HepG2 (cell line): ENCODE data around the gene WIPF2. TPM values are rescaled to one million over a fixed set of nuclear protein-coding genes. Genes with fewer than 3 reads are reported as not detected.

Experiments used
- ASH2L ChIP-seq: fragments of 300-600, 200-600 bp; sonication (generic); IDR thresholded peaks from 2 replicates; pipeline ENCODE4 v1.7.0; 2017; ENCODE audit warnings: low read depth, mild to moderate bottlenecking, moderate library complexity, mixed read lengths, low read length; ENCODE audit not compliant: insufficient read length
- CEBPB ChIP-seq: IDR thresholded peaks from 2 replicates; pipeline ENCODE4 v1.6.1; 2011; ENCODE audit warnings: low read depth, low read length, improper control_type of control experiment, borderline replicate concordance
- CEBPG ChIP-seq: IDR thresholded peaks from 2 replicates; pipeline ENCODE4 v1.6.1; 2016
- GLI4 ChIP-seq: sonication (generic); formaldehyde crosslinking; IDR thresholded peaks from 2 replicates; pipeline ENCODE4 v1.5.1; 2020; ENCODE audit warnings: missing genetic modification reagents, mild to moderate bottlenecking, moderate library complexity, borderline replicate concordance
- GLMP ChIP-seq: sonication (generic); formaldehyde crosslinking; IDR thresholded peaks from 2 replicates; pipeline ENCODE4 v1.9.0; 2021; ENCODE audit warnings: missing genetic modification reagents, mild to moderate bottlenecking, borderline replicate concordance
- GZF1 ChIP-seq: sonication (generic); formaldehyde crosslinking; IDR thresholded peaks from 2 replicates; pipeline ENCODE4 v1.5.1; 2020; ENCODE audit warnings: mild to moderate bottlenecking, missing genetic modification reagents
- MED8 ChIP-seq: sonication (generic); formaldehyde crosslinking; IDR thresholded peaks from 2 replicates; pipeline ENCODE4 v1.8.1; 2023; ENCODE audit warnings: mild to moderate bottlenecking, missing genetic modification reagents; ENCODE audit not compliant: insufficient replicate concordance
- RAD21 ChIP-seq: fragments of 450-650 bp; formaldehyde crosslinking; IDR thresholded peaks from 2 replicates; pipeline ENCODE4 v1.5.0; 2020; ENCODE audit warnings: mild to moderate bottlenecking
- SIN3A ChIP-seq: IDR thresholded peaks from 2 replicates; pipeline ENCODE4 v1.6.1; 2011; ENCODE audit warnings: low read depth, mild to moderate bottlenecking, control low read depth, low read length, borderline replicate concordance
- STAG1 ChIP-seq: sonication (generic); formaldehyde crosslinking; IDR thresholded peaks from 2 replicates; pipeline ENCODE4 v1.4.0; 2020; ENCODE audit warnings: missing genetic modification reagents
- TARDBP ChIP-seq: sonication (generic); formaldehyde crosslinking; IDR thresholded peaks from 2 replicates; pipeline ENCODE4 v1.8.0; 2022; ENCODE audit warnings: mild to moderate bottlenecking, missing genetic modification reagents
- ZGPAT ChIP-seq: IDR thresholded peaks from 2 replicates; pipeline ENCODE4 v1.6.1; 2016; ENCODE audit warnings: mild to moderate bottlenecking
- ZNF12 ChIP-seq: sonication (generic); formaldehyde crosslinking; IDR thresholded peaks from 2 replicates; pipeline ENCODE4 v1.5.0; 2020; ENCODE audit warnings: missing genetic modification reagents
- ZNF318 ChIP-seq: sonication (generic); formaldehyde crosslinking; IDR thresholded peaks from 2 replicates; pipeline ENCODE4 v1.4.0; 2020; ENCODE audit warnings: mild to moderate bottlenecking, missing genetic modification reagents
- ZNF564 ChIP-seq: sonication (generic); formaldehyde crosslinking; IDR thresholded peaks from 2 replicates; pipeline ENCODE4 v1.8.1; 2023; ENCODE audit warnings: mild to moderate bottlenecking, missing genetic modification reagents
- ZNF569 ChIP-seq: sonication (generic); formaldehyde crosslinking; IDR thresholded peaks from 2 replicates; pipeline ENCODE4 v1.5.0; 2020; ENCODE audit warnings: mild to moderate bottlenecking, missing genetic modification reagents, moderate library complexity, borderline replicate concordance
- ZNF652 ChIP-seq: IDR thresholded peaks from 2 replicates; pipeline ENCODE4 v1.6.1; 2016; ENCODE audit warnings: low read depth, borderline replicate concordance
- ZNF777 ChIP-seq: sonication (generic); formaldehyde crosslinking; IDR thresholded peaks from 2 replicates; pipeline ENCODE4 v1.4.0; 2020; ENCODE audit warnings: missing genetic modification reagents
- polyA plus RNA-seq, 8 experiments: library from polyadenylated mRNA; depleted of rRNA in 3 of 8; stranded (reverse) in 7 of 8; unstranded in 1 of 8; fragments of >200 nt; fragmentation: Illumina TruSeq in 4 of 8; extraction: Trizol in 4 of 8; gene quantifications; 2 replicates each; pipeline versions ENCODE4 v1.2.1 to v1.2.3, GENCODE V29; 2011 to 2016; ENCODE audit warnings: low read depth in 4 of 8, missing spikeins in 1 of 8, mixed read lengths in 1 of 8; ENCODE audit not compliant: insufficient read depth in 1 of 8
- total RNA-seq, 5 experiments: library from RNA; depleted of rRNA; stranded (reverse); fragments of >200 nt; fragmentation: Illumina TruSeq; extraction: Trizol; gene quantifications; 2 replicates each; pipeline ENCODE4 v1.2.3, GENCODE V29; 2016; ENCODE audit warnings: low read depth in 1 of 5

The WIPF2 gene
- total and polyA plus RNA-seq, 2 of the 13 experiments (the other 11 are each of a cell fraction or from before 2014, with no cell fraction given): 7.2 to 10.8 TPM

GRCh38 chr17:40309031-40309948, 90.2 kb downstream of the WIPF2 start, which contains the start of gene RARA (continued):
- TF ChIP-seq SIN3A (no peak), STAG1 (CRISPR knock-in tag) (no peak), ZNF12 (CRISPR knock-in tag) (0 out of 2 replicates have a peak, but pooled peaks have one; percentile 42), RAD21 (CRISPR knock-in tag) (peak; percentile 35), TARDBP (CRISPR knock-in tag) (peak; percentile 62; the same call in 1 of the 2 replicates), GLI4 (CRISPR knock-in tag) (peak; percentile 61; the same call in 1 of the 2 replicates), GZF1 (no peak), ZNF569 (CRISPR knock-in tag) (no peak), ZGPAT (CRISPR knock-in tag) (peak; percentile 51; the same call in 1 of the 2 replicates), ZNF777 (0 out of 2 replicates have a peak, but pooled peaks have one; percentile 30), ZNF318 (0 out of 2 replicates have a peak, but pooled peaks have one; percentile 23), MED8 (CRISPR knock-in tag) (no peak), ZNF652 (CRISPR knock-in tag) (no peak), ASH2L (peak; percentile 38), ZNF564 (0 out of 2 replicates have a peak, but pooled peaks have one; percentile 32), CEBPB (peak; percentile 89), GLMP (CRISPR knock-in tag) (no peak), CEBPG (CRISPR knock-in tag) (peak; percentile 94)
